Fibroblast of skin of right biceps (primary cell): ENCODE results near the gene RGS16.
A peak's percentile ranks its signal among the peaks of the same experiment; 100 is the strongest.

Experiments used
- DNase-seq: peaks from one replicate; pipeline ENCODE4 v3.0.0-alpha.2; 2013

The RGS16 gene

DNA sequence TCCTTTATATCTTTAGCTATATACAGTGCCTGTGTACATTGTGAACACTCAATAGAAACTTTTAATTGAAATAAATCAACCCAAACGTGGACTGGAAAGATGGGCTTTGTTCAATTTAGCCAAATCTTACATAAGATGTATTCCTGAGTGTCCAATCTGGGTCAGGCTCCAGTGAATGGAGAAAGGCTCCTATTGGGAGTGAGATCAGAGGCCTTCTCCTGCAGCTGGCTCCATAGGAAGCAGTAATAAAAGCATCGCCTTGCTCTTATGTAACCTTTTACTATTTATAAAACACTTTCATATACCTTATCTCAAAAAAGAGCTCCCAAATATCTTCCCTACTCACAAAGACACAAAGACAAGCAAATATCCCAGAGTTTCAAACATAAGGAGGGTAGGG is 24.9 kb upstream of the RGS16 start:
- DNase-seq: no peak

- DNase-seq: no peak
These were observed 24.5 kb upstream of the RGS16 start for GRCh38 chr1:182628657-182629056.

DNA sequence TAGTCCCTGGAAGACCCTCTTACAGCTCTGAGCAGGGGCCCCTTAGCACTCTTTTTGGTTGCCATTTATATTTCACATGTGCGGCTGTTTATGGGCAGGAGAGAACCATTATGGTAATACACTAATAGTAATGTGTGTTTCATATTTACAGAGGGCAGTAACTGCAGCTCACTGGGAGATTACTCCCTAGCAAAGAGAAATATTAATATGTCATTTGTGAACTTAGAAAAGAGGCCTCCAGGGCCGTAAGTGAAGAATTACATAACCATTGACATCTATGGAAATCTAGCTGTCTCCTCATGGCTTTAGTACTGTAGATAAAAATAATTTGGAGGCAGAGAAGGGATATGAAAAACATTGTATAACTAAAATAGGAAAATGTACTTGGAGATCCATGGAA is 23.4 kb upstream of the RGS16 start:
- no peak for DNase-seq

DNA sequence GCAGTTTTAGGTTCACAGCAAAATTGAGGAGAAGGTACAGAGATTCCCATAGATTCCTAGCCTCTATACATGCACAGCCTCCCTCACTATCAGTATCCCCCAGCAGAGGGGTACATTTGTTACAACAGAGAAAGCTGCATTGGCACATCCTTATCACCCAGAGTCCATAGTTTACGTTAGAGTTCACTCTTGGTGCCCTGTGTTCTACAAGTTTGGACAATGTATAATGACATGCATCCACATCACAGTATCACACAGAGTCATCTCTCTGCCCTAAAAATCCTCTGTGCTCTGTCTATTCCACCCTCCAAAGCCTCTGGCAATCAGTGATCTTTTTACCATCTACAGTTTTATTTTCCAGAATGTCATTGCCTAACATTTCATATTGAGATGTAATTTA is 22.3 kb upstream of the RGS16 start:
- no peak for DNase-seq

GRCh38 chr1:182625719-182626504 is 21.7 kb upstream of the RGS16 start:
- DNase-seq: peak; percentile 45

- no peak for DNase-seq
These were observed 20.8 kb upstream of the RGS16 start for GRCh38 chr1:182625024-182625423.

DNA sequence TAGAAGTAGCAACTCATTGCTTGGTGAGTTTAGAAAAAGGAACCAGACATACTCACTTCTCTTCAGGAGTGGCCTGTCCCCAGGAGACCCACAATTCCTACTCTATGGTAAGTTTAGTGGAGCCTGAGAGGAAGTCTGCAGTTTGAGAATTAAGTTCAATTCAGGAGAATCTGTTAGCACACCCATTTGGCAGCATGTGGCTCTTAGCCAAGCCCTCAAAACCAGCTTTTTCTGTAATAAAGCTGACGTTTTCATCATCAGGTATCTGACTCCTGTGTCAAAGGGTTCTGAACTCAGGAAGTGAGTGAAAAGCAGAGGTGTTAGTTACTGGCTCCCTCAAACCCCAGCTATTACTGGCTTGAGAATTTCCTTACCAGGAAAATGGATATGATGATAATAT is 20.4 kb upstream of the RGS16 start:
- no peak for DNase-seq

GRCh38 chr1:182622901-182623528 is 18.8 kb upstream of the RGS16 start:
- peak; percentile 62 for DNase-seq

DNA sequence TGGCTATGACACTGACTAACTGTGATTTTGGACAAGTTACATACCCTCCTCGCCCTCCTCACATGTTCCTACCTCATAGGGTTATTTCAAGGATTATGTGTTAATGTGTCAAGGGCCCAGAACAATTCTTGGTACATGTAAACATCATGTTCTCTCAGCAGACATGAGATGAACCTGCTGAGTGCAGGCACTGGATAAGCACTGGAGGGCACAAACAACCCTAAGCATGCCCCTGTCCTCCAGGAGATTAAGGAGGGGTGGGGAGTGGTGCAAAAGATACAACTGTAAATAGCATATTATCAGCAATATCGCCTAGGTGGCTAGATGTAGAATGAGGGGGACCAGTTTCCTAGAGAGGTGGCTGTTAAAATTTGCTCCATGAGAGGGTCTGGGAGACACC is 17.7 kb upstream of the RGS16 start:
- DNase-seq: no peak

DNA sequence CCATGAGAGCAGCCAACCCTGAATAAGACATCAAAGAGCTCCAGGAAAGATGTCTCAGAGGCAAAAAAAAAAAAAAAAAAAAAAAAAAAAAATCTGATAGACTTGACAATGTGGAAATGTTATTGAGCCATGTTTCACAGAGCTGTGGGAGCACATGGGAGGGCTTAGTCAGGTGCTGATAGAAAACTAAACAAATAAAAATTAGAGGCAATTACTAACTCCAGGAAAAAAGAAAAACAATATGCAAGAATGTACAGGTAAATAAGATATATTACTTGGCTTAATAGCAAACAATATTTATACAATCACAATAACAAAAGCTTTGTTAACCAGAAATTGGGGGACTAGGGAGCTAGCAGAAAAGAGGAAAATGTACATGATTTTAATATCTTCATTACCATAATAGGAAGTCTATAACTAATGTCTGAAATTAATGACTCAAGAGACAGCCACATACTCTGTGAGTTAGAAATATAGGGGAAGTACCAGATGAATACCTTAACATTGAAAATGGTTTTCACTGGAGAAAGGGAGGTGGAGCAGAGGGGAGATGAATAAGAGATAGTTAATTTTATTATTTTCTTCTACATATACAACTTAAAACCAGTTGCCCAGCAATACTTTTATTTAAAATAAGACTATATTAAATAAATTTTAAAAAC is 16.9 kb upstream of the RGS16 start:
- no peak for DNase-seq

GRCh38 chr1:182617734-182618351 is 13.7 kb upstream of the RGS16 start:
- DNase-seq: peak; percentile 65

DNA sequence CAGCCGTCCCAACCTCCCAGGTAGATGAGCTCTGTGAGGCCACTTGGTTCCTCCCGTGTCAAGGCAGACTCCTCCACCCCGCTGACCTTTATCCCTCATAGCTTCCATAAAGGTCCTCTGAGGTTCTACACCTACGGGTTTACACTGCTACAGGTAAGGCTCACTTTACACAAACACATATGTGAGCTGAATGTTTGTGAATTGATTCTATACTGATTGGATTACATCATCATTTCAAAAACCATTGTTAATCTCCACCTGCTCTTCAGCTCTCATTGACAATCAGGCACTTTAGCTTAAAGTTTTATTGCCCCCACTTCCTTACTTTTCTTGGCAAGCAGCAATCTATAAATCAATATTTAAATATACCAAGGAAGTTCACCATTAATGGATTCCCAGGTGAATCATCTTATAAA is 12.8 kb upstream of the RGS16 start:
- DNase-seq: no peak

DNA sequence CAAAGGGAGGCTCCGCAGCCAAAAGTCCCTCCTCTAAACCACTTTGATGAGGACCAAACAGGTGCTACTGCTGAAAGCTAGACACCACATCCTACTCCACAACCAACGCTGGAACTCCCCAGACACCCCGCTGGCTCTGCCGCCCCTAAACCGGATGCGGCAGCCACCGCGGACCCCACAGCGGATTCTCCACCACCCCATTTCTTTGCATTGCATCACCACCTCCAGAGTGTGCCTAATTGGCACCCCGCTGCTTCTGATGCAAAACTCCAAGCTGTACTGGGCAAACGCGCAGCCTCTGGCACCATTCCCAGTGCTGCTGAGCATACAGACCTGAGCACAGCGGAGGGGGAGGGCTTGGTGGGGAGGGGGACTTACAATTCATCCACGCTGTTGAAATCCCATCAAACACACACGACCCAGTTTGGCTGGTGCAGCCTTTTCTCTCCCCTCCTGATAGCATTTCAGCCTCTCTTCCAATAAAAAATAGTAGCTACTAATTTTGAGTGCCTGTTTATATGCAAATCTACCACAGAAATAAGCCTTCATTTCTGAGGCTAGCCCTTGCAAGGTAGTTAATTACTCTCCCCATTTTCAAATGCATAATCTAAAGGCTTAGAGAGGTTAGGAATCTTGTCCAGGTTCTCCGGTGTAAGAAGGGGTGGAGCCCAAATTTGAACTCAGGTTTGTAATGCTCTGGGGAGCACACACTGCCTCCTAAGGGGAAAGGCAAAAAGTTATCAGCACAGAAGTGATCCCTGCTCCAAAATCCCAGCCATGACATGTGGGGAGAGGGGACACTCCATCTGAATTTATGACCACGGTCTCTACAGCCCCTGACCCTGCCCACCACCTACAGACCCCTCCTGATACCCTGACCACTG is 12.2 kb upstream of the RGS16 start:
- DNase-seq: peak; percentile 85

DNA sequence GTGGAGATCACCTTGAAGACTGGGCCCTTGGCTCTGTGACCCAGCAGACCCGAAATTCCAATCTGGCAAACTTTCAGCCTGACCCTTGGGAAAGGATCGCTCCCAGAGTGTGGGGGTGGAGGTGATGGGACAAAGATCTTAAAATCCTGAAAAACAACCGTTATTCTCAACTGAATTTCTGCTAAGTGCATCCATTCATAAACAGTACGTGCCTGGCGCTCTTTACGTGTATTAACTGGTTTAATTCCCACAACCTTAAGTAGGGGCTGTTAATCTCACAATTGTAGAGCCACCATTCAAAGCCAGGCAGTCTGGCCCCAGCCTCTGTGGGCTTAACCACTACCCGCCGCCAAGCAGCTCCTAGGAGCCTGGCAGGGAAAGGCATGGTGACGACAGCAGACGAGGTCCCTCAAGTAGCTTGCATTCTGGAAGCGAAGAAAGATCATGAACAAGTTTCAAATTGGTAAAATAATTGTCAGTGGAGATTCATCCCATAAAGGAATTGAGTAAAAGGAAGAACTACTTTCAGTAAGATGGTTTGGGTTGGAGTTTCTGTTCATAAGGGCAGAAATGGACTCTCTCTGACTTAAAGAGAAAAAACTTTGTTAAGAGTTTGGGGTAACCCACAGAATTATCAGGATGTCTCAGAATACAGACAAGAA is 11.4 kb upstream of the RGS16 start:
- DNase-seq: no peak

GRCh38 chr1:182614796-182615454 is 10.7 kb upstream of the RGS16 start:
- DNase-seq: peak; percentile 91

- DNase-seq: no peak
These were observed 7.6 kb upstream of the RGS16 start for GRCh38 chr1:182611787-182612186.

DNA sequence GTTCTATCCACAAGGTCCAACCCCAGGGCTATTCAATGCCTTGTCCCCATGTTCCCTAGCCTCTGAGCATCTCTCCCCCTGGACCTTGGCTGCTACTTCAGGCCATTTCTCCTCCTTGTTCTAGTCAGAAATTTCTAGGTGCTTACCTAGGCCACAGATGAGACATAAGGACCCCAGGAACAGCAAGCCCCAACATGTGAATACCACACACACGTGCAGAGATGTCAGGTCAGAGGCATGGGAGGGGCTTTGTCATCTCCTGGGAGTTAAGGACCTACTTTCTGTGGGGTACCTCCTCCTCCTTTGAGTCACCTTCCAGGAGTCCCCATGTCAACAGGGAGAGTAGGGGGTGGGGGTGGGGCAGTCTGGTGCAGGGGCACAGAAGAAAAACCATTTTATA is 7.1 kb upstream of the RGS16 start:
- no peak for DNase-seq

- peak; percentile 61 for DNase-seq
These were observed 6.5 kb upstream of the RGS16 start for GRCh38 chr1:182610606-182611194.

DNA sequence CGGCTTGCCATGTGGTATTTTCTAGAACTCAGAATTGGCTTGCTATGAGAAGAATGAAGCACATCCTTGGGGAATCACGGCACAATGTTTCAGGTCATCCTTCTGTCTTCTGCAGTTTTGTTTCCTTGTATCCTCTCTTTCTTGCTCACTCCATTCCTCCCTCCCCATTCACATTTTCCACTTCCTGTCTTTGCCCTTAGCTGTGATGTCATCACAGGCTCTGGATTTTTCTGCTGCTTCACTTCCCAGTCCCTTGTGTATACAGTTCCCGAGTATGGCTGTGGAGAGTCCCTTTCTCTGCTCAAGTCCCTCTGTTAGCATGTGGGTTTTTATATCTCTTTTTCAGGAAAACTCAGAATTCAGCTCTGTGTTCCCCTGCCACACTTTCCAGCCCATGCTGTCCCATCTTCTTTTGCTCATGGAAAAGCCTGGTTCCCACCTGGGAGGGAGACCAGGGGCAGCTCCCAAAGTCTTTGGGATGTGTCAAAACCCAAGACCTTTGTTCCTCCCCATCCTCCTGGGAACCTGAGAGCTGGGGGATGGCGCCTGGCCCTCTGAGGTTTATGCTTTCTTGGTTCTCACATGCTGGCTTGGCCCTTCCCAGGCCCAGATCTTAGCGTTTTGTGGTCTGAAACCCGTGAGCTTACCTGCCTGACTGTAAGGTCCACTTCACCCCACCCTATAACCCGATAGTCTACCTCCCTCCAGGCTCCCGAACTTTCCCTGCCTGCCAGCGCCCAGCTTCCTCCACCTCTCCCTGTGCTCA is 4.8 kb upstream of the RGS16 start:
- DNase-seq: peak; percentile 72

GRCh38 chr1:182608236-182608635 is 4.0 kb upstream of the RGS16 start:
- no peak for DNase-seq
